Measurements from ENCODE around the gene ARHGAP28.

ARHGAP28 gene

DNA sequence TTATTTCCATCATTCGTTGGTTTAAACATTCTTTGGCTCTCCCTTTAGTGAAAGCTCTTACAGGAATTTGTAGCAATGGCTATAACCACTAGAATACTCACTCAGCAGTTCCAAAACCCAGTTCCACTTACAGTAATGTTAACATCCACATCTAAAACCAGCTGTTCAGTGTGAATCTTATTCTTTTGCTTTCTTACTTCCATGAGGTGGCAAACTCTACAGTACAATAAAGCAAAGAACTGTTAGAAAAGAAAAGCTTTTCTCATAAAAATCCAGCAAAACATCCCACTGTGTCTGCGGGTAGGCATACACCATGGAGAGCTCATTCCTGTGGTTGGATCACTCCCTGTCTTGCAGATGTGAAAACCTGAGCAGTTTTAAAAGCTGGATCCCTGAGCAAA, 147.1 kb downstream of the ARHGAP28 start:
- no peak for DNase-seq

DNA sequence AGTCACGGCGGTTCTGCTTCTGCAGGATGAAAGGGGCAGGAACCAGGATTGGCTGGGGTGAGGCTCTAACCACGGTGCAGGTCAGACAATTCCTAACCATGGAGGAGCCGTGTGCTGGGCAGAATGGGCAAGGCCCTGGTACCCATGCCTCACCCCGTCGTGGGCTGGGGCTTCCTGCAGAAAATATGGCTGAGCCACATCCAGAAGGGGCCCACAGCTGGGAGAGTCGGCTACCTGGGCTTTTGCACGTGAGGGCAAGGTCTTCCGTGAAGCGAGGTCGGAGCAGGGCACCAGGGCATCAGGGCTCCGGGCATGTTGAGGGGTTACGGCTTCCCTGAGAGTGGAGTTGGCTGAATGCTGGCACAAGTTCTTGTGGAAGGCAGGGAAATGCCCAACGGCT, 147.8 kb downstream of the ARHGAP28 start:
- DNase-seq: no peak

GRCh38 chr18:6878556-6879297, 149.2 kb downstream of the ARHGAP28 start:
- DNase-seq: no peak

DNA sequence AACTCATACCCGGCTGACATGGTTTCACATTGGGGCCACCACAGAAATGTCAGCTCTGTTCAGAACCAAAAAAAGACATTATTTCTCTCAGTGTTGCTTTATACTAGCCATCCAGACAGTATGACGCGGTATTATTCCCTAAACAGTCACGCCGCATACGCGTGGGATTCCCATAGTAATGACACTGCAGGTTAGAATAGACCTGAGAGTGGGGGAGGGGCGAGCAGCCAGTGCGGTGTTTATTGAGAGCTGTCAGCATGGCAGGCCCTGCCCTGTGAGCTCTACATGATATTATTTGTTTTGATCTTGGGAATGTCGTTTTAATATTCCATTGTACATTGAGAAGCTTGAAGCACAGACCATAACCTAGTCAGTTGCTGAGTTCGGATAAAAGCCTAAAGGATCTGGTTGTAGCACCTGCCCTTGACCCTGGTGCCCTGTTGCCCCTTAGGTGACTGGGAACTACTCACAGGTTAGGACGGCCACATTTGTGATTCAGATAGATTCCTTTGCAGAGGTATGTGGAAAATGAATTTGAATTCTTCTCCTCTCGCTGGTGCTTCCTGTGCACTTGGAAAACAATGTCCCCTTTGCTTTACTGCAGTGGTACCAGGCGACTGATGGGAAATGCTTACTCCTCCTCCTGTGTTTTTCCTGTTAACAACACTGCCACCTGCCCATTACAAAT, 150.1 kb downstream of the ARHGAP28 start:
- no peak for DNase-seq

GRCh38 chr18:6881034-6881820, 151.7 kb downstream of the ARHGAP28 start:
- DNase-seq: no peak

DNA sequence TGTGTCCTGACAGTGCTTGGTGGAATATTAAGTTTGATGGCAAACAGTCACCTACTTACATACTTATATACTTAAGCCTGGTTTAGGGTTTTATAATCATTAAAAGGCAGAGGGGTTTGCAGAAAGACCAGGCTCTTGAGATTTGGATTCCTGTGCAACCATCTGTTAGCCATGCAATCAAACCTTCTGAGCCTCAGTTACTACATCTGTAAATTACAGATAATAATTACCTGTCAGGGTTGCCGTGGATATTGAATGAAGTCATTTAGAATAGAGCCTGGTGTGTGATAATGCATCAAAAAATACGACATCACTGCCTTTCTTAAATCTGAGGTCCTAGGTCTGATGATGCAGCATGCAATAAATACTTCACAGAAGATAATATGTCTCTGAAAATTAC, 152.9 kb downstream of the ARHGAP28 start:
- DNase-seq: no peak

- no peak for DNase-seq
These were observed 155.5 kb downstream of the ARHGAP28 start for GRCh38 chr18:6885006-6885481.

DNA sequence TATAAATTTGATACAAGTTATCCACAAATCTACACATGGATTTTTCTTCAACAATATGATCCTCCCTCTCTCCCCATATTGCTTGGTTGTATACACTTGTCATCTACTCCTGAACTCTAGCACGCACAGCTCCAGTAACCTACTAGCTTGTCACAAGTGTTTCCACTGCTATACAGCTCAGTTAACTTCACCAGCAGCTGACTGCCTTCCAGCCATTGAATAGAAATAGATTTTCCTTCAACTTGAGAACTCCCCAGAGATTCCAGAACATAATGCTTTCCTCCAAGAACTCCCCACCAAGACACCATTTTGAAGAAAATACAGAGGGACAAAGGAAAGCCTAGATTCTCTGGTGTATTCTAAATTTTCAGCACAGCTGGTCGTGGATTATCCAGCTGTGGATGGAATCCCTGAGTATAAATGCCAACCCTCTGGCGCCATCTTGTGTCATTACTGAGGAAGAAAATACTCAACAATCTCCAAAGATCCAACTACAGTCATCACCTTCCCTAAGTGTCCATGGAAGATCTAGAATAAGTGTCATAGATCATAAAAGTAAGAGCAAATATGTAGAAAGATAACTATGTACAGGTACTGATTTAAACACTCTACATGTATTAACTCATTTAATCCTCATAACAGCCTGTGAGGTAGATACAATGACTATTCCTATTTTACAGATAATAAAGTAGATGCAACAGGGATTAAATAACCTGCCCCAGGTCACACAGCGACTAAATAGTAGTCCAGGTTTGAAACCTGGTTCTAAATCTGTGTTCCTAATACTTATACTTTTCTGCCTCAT, 156.7 kb downstream of the ARHGAP28 start:
- DNase-seq: no peak

DNA sequence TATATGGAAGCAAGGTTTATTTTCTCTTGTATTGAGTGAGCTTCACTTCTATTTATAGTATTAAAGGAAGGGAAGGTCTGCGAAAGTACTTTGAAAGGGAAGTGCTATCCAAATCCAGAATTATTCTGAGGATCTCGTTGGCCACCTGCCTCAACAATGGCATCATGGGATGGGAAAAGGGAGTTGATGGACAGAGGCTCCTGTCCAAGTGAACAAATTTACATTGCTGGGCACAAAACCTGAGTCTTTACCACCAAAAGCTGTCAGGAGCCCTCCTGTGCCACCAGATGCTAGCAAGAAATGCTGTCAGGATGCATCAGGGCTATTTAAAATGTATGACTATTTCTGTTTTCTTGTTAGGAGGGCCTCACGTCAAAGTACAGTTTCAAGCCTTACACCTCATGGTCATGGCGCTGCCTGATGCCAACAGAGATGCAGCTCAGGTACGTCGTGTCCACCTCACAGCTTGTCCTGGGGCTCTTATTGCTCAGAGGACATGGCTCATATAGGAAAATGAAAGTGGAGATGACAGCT, 157.3 kb downstream of the ARHGAP28 start:
- no peak for DNase-seq

DNA sequence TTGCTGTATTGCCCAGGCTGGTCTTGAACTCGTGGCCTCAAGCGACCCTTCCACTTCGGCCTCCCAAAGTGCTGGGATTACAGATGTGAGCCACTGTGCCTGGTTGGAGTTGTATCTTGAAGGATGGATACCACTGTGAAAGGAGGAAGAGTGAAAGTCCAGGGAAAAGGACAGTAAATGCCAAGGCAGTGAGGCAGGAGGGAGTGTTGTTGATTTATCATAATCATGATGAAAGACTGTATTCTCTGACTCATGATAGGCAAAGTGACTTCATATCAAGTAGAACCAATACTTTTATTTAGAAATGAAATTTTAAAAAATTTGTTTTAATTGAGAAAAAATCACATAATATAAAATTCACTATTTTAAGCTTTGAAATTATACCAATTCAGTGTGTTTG, 162.3 kb downstream of the ARHGAP28 start:
- no peak for DNase-seq

- DNase-seq: no peak
These were observed 171.9 kb downstream of the ARHGAP28 start for GRCh38 chr18:6901286-6901926.

GRCh38 chr18:6917072-6917471, 187.6 kb downstream of the ARHGAP28 start:
- no peak for DNase-seq

- DNase-seq: no peak
These were observed 190.8 kb downstream of the ARHGAP28 start for GRCh38 chr18:6920099-6920955.

GRCh38 chr18:6921571-6921970, 192.1 kb downstream of the ARHGAP28 start:
- DNase-seq: no peak

DNA sequence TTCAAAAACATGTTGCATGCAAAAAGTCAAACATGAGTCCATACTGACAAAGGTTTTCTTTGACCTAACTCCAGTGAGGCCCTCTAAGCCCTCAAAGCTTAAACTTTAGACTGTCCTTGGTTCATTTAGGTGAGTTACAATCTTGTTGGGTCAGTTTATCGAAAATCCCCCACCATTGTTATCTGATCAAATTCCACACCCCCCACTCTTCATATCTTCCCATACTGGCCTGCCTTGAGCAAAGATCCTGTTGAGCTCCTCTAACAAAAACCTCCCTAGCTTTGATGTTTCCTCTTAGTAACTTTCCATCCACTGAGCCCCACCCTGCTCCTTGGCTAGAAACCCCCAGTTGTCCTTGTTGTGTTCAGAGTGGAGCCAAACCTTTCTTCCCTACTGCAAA, 193.7 kb downstream of the ARHGAP28 start:
- no peak for DNase-seq

- DNase-seq: no peak
These were observed 197.6 kb downstream of the ARHGAP28 start for GRCh38 chr18:6927153-6927552.

DNA sequence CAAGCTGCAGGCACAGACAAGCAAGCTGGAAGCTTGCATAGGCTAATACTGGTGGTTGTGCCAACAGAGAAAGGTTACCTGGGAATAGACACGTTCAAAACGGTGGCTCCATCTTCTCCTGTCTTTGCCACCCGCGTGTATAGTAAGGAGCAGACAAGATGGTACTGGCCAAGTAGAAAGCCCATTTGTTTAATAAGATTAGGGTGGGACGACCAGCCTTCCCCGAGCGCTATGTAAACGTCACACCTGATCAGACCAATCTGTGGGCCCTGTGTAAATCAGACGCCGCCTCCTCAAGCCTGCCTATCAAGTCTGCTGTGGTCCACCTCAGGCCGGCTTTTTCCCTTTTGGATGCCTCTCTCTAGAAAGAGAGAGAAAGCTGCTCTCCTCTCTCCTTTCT, 198.8 kb downstream of the ARHGAP28 start:
- no peak for DNase-seq

DNA sequence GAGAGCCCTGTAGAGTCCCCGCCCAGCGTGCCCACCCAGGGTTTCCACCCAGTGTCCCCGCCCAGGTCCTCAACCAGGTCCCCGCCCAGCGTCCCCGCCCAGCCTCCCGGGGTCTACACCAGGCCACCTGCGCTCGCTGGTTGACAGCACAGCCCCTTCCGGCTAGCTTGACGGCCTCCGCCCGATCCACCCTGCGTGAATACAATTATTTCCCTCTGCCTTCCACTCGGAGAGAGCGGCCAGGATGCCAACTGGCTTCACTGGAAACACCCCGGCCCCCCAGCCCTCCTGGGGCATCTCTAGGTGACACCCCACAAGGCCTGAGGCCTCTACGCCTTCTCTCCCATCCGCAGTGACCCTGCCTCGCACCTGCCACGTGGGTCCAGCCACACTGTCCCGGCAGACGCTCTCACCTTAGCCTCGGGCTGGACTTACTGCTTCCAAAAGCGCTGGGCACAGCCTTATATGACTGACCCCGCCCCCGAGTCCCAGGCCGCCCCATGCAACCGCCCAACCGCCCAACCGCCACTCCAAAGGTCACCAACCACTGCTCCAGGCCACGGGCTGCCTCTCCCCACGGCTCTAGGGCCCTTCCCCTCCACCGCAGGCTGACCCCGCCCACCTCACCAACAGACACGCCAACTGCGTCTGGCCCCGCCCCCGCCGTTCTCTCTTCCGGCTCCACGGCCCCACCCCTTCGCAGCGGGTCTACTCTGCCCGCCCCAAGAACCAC, 200.0 kb downstream of the ARHGAP28 start:
- DNase-seq: no peak

DNA sequence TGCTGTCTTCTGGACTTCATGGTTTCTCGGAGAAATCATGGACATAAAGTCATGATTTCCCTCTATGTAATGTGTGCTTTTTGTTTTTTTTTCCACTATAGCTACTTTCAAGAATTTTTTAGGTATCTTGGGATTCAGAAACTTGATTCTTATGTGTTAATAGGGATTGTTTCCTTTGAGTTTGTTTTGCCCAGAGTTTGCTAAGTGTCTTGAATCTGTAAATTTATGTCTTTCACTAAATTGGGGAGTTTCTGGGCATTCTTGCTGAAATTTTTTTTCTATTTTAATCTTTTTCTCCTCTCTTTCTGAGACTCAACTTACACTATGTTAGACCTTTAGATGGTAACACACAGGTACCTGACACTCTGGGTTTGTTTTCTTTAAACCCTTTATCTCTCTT, 205.3 kb downstream of the ARHGAP28 start:
- DNase-seq: no peak

GRCh38 chr18:6938003-6938402, 208.5 kb downstream of the ARHGAP28 start:
- no peak for DNase-seq
